Panc1 (cell line): ENCODE data around the gene KRT86.

Source experiments
- CTCF ChIP-seq: fragments of 450-650 bp; IDR thresholded peaks from 2 replicates; pipeline ENCODE4 v1.5.1; 2017; ENCODE audit warnings: mild to moderate bottlenecking
- POLR2AphosphoS5 ChIP-seq: IDR thresholded peaks from 2 replicates; pipeline ENCODE4 v1.6.1; 2012; ENCODE audit warnings: mild to moderate bottlenecking, low read depth, low read length, moderate library complexity
- REST ChIP-seq, 2 experiments: IDR thresholded peaks; 2 replicates each; pipeline ENCODE4 v1.6.1; 2011 to 2012; ENCODE audit warnings: low read depth in 2 of 2, control low read depth in 1 of 2, low read length in 1 of 2, mild to moderate bottlenecking in 1 of 2, moderate library complexity in 1 of 2; ENCODE audit not compliant: insufficient read depth in 1 of 2
- SIN3A ChIP-seq: IDR thresholded peaks from 2 replicates; pipeline ENCODE4 v1.6.1; 2012; ENCODE audit warnings: low read depth, mild to moderate bottlenecking, low read length, moderate library complexity, borderline replicate concordance; ENCODE audit not compliant: insufficient read depth
- TCF7L2 ChIP-seq: IDR thresholded peaks from 2 replicates; pipeline ENCODE4 v1.6.1; 2011; ENCODE audit warnings: mild to moderate bottlenecking, low read depth, low read length, inconsistent platforms

- no peak for TF ChIP-seq CTCF
- peak; percentile 26; the same call in 1 of the 2 replicates for TF ChIP-seq TCF7L2
- TF ChIP-seq REST (IDR thresholded peaks at IDR 0.05; ENCODE audit: insufficient read depth in 1 of 2, low read depth in 2 of 2, low read length in 1 of 2): peak; percentile 65 to 78
- TF ChIP-seq POLR2AphosphoS5: no peak
- TF ChIP-seq SIN3A: no peak
Measured at GRCh38 chr12:52243259-52243855, 31.1 kb upstream of the KRT86 start.
